ENCODE data around the gene AAMDC.

DNA sequence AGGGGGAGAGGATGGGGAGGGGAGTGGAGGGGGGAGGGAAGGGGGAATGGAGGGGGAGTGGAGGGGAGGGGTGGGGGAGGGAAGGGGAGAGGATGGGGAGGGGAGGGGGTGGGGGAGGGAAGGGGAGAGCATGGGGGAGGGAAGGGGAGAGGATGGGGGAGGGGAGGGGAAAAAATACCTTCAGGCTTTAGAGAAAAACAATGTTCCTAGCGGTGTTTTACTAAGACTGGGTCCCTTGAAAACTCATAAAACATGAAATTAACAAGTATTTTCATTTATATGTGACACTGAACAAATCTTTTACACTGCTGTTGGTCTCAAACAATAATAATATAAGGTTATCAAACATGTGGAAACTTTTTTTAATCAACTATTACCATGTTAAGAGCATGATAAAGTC lies 42.8 kb upstream of the AAMDC start:
- TF ChIP-seq EZH2 (IDR thresholded peaks at IDR 0.05; ENCODE audit: borderline replicate concordance, low read depth, low read length, poor library complexity, severe bottlenecking) (no peak), CTCF (conservative IDR thresholded peaks at IDR 0.05; ENCODE audit: low read depth, low read length) (no peak)
